Fibroblast of mammary gland (primary cell): ENCODE measurements around the gene ADCY1.

Experiments used
- DNase-seq: peaks from one replicate; pipeline ENCODE4 v3.0.0-alpha.2; 2010; ENCODE audit warnings: low read depth
- H3K4me3 ChIP-seq: 2 replicates; pipeline ENCODE4 v1.5.1; 2011; ENCODE audit warnings: low read depth, mild to moderate bottlenecking, low read length, moderate library complexity; ENCODE audit not compliant: control insufficient read depth
- CTCF ChIP-seq: conservative IDR thresholded peaks from 2 replicates; pipeline ENCODE4 v1.5.1; 2011; ENCODE audit warnings: low read depth, low read length, inconsistent platforms; ENCODE audit not compliant: control insufficient read depth, insufficient read depth

ADCY1 gene

GRCh38 chr7:45586542-45587520 lies 12.7 kb downstream of the ADCY1 start:
- DNase-seq, result no peak
- no peak for TF ChIP-seq CTCF
- H3K4me3 ChIP-seq, result no peak overlapping the region

GRCh38 chr7:45588466-45588865 lies 14.3 kb downstream of the ADCY1 start:
- no peak overlapping the region for H3K4me3 ChIP-seq
- DNase-seq, result no peak
- TF ChIP-seq CTCF, result no peak

- no peak for DNase-seq
- no peak overlapping the region for H3K4me3 ChIP-seq
- TF ChIP-seq CTCF, result no peak
These were observed 14.9 kb downstream of the ADCY1 start for GRCh38 chr7:45589061-45589460.

GRCh38 chr7:45589915-45590678 lies 15.9 kb downstream of the ADCY1 start:
- no peak overlapping the region for H3K4me3 ChIP-seq
- TF ChIP-seq CTCF, result no peak
- no peak for DNase-seq

GRCh38 chr7:45590679-45591057 lies 16.5 kb downstream of the ADCY1 start:
- TF ChIP-seq CTCF, result no peak
- DNase-seq, result no peak
- H3K4me3 ChIP-seq, result no peak overlapping the region

- H3K4me3 ChIP-seq, result no peak overlapping the region
- DNase-seq, result no peak
- no peak for TF ChIP-seq CTCF
These were observed 17.1 kb downstream of the ADCY1 start for GRCh38 chr7:45591101-45591906.
